HT1080 (cell line): ENCODE measurements around the gene PROCR. TPM values are rescaled to one million over a fixed set of nuclear protein-coding genes. Genes with fewer than 3 reads are reported as not detected.
"Not testable (repeated sequence)": the region's sequence is repeated elsewhere in the genome, so short reads cannot be mapped to it uniquely, and the experiment has no call there.

Source experiments
- DNase-seq: peaks from one replicate; pipeline ENCODE4 v3.0.0-alpha.2; 2015; ENCODE audit warnings: low read depth
- polyA plus RNA-seq, 2 experiments: library from polyadenylated mRNA; depleted of rRNA; stranded (reverse); fragments of >200 nt; gene quantifications; 2 replicates each; pipeline ENCODE4 v1.2.3, GENCODE V29; 2015
- total RNA-seq: library from RNA; depleted of rRNA; stranded (reverse); fragments of >200 nt; shearing (Covaris generic); gene quantifications from 2 replicates; pipeline ENCODE4 v1.2.3, GENCODE V29; 2014; rRNA removed

Gene PROCR
- total RNA-seq = 73.5 and 96.8 TPM in 2 replicates
- polyA plus RNA-seq (2015; cell fraction: cytosol; rRNA removed) = 87.5 and 87.6 TPM in 2 replicates
- 69.2 and 72.8 TPM in 2 replicates for polyA plus RNA-seq (2015; cell fraction: nucleus; rRNA removed)

GRCh38 chr20:35171753-35172433, at the start of gene PROCR:
Gene PROCR (plus strand): TSS chr20:35172072. CDS start chr20:35172155, 83 bp downstream.
- peak; percentile 99 for DNase-seq

DNA sequence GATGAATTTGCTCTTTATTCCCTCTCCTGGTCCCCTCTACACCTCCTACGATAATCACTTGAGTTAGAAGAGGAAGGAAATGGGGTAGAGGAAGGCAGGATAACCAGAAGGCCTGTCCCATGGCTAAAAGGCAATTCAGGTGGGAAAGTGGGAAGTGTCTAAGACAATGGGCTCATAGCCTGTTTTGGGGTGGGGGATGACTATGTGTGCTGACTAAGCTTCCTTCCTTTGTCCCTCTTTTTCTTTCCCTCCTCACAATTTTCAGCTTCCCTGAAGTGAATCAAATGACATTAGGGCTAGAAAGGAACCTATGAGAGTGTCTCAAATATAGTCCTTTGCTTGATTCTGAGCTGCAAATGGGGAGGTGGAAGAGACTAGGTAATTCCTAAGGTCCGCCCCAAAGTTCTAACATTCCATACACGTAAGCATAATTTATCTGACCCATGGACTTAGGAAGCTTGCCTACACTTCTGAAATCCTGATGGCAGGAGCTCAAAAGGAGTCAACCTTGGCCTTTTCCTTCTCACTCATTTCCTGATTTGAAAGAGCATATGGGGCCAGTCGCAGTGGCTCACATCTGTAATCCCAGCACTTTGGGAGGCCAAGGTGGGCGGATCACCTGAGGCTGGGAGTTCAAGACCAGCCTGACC, 49.0 kb upstream of the PROCR start:
- no peak for DNase-seq

DNA sequence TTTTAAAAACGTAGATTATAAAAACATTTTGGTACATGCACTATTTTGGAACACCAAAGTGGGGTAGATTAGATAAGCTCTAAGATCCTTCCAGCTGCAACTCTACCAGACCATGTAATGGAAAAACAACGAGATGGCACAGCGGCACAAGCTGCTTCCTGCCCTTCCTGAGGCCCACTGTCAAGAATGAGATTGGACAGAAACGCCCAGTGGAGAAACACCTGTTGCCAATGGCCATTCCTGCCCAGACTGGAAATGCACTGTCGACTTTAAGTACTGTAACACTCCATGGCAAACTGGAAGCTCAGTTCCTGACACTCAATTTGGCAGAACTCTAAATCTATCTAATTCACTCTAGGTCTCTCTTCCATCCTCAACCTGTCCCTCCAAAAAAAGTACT, 46.1 kb upstream of the PROCR start:
- DNase-seq = no peak

DNA sequence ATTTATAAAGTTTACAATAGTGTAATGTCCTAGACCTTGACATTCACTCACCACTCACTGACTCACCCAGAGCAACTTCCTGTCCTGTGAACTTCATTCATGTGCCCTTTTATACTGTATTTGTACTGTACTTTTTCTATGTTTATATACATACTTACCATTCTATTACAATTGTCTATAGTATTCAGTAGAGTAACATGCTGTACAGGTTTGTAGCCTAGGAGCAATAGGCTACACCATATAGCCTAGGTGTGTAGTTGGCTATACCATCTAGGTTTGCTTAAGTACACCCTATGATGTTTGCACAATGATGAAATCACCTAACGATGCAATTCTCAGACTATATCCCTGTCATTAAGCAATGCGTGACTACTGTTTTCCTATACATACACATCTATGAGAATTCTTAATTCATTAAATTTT, 42.2 kb upstream of the PROCR start:
- peak; percentile 75 for DNase-seq

GRCh38 chr20:35131934-35132333, 39.9 kb upstream of the PROCR start:
- no peak for DNase-seq

DNA sequence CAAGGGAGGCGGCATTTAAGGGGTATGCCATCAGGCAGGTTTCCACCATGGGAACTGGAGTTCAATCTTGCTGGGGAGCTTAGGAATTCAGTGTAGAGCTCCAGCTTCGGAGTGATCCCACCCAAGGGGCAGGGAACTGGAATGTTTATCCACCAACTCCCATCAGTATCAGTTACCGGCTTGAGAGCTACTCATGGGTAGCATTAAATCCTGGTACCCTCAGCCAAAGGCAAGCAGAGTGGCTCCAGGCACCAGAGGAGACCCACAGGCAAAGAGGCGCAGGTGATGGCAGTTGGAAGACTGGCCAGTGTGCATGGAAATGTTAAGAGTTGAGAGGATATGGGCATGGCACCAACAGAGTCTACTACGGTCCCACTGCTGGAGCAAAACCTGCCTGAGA, 38.8 kb upstream of the PROCR start:
- DNase-seq = no peak

DNA sequence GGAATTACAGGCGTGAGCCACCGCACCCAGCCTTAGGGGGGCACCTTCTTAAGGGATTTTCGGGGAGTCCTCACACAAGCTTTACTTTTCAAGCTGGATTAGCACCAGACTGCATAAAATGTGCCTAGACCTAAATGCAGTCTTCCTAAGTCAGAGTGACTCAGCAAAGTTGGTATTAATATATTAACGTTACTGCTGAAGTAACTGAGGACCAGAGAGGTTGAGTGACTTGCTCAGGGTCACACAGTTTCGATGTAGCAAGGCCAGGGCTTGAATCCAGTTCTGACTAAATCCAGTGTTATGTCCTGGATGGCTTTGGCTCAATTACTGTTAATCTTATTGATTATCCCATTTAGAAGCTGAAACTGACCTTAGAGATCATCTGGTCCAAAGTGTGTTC, 38.1 kb upstream of the PROCR start:
- DNase-seq = no peak

DNA sequence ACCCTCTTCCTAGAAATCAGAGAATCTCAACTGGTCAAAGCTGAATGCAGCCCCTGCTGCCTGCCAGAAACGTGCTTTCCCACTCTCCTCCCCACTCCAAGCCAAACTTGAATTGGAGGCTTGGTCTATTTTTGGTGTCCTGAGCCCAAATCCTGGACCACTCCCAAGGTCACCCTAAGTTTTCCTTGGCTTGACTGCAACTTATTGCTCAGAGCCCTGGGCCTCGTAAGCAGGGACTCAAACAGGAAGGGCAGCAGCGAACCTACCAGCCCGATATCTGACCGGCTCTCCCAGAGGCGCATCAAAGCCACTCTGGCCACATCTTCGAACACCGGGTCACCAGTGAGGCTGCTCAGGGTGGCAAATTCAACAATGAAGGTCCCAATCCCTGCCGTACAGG, 37.4 kb upstream of the PROCR start:
- no peak for DNase-seq

DNA sequence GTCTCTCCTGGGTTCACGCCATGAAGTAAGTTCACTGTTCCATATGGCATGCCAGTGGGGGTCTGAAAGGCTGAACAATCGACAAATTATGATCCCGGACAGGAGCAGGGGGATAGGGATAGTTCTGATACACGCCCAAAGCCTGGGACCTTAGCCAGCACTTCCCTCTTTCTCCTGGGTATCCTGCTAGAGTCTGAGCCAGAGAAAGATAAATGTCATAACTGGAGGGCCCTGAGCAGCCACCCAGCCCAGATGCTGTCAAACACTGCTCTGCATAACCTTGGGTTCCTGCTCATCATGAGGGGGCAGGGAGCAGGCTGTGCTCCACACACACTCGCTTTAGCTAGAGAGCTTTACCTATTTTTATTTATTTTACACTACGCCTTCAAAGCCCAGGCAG, 37.0 kb upstream of the PROCR start:
- no peak for DNase-seq

DNA sequence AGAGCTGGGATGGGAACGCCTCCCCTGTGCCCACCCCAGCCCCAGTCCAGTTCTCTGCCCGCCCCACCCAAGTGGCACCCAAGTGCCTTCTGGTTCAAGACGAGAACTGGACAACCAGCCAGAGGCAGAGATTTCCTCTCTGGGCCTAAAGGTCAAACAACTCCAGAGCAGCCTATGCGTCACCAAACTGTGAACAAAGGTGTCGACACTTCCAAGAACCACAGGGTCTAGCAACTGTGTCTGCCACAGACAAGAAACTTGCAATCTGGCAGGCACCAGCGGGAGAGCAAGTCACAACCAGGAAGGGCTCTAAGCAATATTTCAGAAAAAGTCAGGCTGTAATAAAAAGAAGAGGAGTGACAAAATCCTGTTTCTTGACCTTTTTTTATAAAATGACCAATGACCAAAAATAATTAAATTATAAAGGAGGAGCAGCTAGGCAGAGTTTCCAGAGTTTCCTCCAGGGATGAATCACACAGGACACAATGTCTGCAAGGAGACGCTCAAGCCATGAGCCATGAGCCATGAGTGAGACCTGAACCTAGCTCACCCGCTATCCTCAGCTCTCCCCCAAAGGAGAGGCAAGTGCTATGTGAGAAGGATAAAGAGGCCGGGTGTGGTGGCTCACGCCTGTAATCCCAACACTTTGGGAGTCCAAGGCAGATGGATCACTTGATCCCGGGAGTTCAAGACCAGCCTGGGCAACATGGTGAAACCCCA, 35.8 kb upstream of the PROCR start:
- peak; percentile 82 for DNase-seq

DNA sequence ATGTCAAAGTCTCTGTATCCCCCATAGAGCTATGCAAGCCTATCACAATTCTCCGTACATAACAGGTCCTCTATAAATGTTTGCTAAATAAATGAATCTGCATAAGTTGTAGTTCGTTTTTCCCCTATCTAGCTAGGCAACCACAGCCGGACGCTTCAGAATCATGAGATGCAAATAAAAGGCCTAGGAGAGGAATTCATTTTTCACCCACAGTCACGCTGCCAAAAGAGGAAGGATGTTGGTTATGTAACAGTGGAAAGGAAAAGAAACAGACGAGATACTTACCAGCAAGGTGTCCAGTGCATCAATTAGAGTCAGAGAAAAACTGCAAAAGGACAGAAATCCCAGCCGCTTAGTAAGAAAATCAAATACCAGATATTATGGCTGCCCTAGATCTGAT, 27.2 kb upstream of the PROCR start:
- DNase-seq = no peak

DNA sequence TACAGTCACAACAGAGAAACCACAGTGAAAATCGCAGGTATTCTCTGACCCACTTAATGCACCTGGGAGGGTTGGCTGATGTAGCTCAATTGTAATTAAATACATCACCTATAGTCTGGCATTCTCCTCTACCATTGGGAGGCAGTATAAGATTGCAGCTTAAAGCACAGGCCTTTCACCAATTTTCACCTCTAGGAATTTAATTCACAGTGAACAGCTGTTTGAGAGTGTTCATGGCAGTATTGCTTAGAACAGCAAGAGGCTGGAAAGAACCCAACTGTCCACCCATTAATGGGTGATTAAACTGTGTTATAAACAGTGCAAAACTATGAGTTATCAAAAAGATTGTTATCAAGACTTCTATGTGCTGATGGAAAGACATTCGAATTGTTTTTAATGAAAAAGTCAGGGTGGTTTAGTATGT, 26.7 kb upstream of the PROCR start:
- peak; percentile 41 for DNase-seq

DNA sequence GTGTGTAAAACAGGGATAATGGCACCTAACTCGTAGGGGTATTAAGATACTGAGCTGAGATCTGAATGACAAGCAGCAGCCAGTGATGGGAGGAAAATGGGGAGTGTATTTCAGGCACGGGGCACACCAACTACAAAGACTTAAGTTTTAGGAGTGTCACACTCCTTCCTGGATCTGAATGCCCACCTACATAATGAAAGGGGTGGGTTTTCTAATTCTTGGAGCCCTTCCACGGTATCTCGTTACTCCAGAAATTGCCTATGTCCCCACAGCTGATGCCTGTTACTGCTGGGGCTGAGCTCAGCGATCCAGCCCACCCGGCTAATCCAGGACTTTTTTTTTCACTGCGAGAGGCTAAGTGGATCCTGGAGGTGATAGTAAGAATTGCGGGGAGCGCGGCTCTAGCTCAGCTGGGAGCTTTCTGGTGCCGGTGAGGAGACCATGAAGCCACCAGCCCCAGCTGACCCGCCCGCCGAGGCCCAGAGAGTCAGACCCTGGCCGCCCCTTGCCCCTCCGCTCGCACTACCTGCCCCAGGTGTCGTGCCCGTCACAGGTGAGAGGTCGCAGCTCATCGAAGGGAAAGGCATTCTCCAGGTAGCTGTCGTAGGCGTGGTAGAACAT, 25.5 kb upstream of the PROCR start:
- DNase-seq = no peak

DNA sequence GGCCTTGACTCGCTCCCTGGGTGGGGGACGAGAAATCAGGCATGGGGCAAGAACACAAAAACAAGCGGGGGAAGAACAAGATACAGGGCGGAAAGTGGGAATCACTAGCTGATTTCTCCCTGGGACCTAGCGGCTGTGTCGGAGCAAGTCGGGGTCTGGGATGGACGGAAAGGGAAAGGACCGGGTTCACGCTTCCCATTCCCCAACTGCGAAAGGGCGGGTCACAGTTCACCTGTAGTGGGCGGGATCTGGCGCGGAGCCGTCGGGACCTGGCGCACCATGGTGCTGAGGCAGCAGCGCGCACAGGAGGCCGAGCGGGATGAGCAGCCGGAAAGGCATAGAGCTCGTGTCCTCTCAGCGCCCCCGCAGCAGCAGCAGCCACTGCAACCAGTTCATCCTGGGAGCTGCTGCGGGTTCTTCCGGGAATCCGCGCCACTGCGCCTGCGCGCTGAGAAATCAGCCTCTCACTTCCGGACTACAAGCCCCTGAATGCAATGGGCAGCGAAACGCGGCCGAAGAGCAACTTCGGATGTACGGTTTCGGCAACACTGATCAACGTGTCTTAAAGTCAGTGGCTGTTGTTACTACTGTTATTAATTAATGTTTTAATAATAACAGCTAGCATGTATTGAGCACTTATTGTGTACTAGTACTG, 24.8 kb upstream of the PROCR start, which contains the start of gene EDEM2:
Gene EDEM2 (minus strand): TSS at position 417 of the 655 bp plus-strand sequence. CDS start 78 bp downstream, at position 339.
- peak; percentile 93 for DNase-seq

DNA sequence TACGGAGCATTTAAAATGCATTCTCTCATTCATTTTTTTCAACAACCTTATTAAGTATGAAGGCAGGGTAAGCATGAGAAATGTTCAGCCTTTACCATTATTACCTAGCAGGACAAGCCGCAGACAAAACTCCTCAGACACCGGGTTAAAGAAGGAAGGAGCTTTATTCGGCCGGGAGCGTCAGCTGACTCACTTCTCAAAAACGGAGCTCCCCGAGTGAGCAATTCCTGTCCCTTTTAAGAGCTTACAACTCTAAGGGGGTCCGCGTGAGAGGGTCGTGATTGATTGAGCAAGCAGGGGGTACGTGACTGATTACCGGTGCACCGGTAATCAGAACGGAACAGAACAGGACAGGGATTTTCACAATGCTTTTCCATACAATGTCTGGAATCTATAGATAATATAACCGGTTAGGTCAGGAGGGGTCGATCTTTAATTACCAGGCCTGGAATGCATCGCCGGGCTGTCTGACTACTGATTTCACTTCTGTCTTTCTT, 24.2 kb upstream of the PROCR start:
- not testable (repeated sequence) for DNase-seq

GRCh38 chr20:35150846-35151579, 20.9 kb upstream of the PROCR start:
- DNase-seq = no peak

GRCh38 chr20:35151736-35152135, 20.1 kb upstream of the PROCR start:
- no peak for DNase-seq

GRCh38 chr20:35155936-35156335, 15.9 kb upstream of the PROCR start:
- DNase-seq = no peak

DNA sequence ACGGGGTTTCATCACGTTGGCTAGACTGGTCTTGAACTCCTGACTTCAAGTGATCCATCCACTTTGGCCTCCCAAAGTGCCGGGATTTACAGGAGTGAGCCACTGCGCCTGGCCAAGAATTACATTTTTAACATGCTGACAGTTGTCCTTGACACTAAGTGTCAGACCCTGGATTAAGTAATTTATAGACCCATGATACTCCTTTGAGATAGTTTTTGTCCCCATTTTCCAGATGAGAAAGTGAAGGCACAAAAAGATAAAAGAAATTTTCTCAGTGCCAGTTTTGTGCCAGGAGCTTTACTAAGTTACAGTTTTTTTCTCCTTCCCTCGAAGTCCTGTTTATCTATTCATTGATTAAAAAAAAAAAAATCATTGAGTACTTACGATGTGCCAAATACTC, 14.9 kb upstream of the PROCR start:
- DNase-seq = no peak

DNA sequence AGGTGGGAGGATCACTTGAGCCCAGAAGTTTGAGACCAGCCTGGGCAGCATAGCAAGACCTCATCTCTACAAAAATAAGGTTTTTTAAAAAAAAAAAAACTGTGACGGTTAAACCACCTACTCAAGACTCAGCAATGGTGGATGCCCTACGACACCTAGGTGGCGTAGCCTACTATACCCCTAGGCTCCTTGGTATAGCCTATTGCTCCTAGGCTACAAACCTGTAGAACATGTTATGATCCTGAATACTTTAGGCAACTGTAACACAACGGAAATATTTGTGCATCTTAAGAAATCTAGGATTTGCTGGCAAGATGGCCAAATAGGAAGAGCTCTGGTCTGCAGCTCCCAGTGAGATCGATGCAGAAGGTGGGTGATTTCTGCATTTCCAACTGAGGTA, 11.5 kb upstream of the PROCR start:
- not testable (repeated sequence) for DNase-seq
